ENCODE measurements around the gene PCDHGA1.

GRCh38 chr5:141422742-141423291 lies 92.5 kb downstream of the PCDHGA1 start:
- TF ChIP-seq, protein P1, sequence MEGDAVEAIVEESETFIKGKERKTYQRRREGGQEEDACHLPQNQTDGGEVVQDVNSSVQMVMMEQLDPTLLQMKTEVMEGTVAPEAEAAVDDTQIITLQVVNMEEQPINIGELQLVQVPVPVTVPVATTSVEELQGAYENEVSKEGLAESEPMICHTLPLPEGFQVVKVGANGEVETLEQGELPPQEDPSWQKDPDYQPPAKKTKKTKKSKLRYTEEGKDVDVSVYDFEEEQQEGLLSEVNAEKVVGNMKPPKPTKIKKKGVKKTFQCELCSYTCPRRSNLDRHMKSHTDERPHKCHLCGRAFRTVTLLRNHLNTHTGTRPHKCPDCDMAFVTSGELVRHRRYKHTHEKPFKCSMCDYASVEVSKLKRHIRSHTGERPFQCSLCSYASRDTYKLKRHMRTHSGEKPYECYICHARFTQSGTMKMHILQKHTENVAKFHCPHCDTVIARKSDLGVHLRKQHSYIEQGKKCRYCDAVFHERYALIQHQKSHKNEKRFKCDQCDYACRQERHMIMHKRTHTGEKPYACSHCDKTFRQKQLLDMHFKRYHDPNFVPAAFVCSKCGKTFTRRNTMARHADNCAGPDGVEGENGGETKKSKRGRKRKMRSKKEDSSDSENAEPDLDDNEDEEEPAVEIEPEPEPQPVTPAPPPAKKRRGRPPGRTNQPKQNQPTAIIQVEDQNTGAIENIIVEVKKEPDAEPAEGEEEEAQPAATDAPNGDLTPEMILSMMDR (IDR thresholded peaks at IDR 0.05 in 4 of 5, conservative IDR thresholded peaks at IDR 0.05 in 1 of 5) = no peak
- TF ChIP-seq POLR2A (IDR thresholded peaks at IDR 0.05) = no peak
